ENCODE data around the gene DLGAP1.

DLGAP1 gene

GRCh38 chr18:4271952-4272351 lies 183.2 kb downstream of the DLGAP1 start:
- no peak for DNase-seq (ENCODE audit: extremely low read depth, insufficient read length)
- no peaks in the 10 kb centered on the region for H3K27me3 ChIP-seq (replicated peaks; ENCODE audit: control insufficient read depth, insufficient read depth, low read length)
- TF ChIP-seq CTCF (IDR thresholded peaks at IDR 0.05; ENCODE audit: insufficient read depth, low read length, poor library complexity, severe bottlenecking): no peak
- H3K4me3 ChIP-seq (replicated peaks; ENCODE audit: low read depth, low read length): no peak overlapping the region
- H3K36me3 ChIP-seq (ENCODE audit: control insufficient read depth, insufficient read depth, low read length): no peaks in the 10 kb centered on the region

DNA sequence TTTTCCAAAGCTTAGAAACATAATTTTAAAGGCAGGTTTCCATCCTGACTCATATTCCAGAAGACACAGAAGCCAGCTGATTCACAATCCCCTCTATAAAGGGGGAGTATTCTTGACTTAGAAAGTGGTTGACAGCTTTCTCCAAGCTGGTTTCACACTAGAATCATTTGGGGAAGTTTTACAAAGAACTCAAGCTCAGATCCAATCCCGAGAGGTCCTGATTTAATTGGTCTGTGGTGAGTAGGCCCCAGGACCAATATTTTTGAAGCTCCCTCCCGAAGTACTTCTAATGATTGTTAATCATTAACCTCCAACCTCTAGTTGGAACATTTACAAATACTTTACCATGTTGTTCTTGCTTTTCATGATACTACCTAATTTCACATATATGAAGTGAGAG lies 184.1 kb downstream of the DLGAP1 start:
- no peaks in the 10 kb centered on the region for H3K36me3 ChIP-seq (ENCODE audit: control insufficient read depth, insufficient read depth, low read length)
- TF ChIP-seq CTCF (IDR thresholded peaks at IDR 0.05; ENCODE audit: insufficient read depth, low read length, poor library complexity, severe bottlenecking): no peak
- no peak overlapping the region for H3K4me3 ChIP-seq (replicated peaks; ENCODE audit: low read depth, low read length)
- no peak for DNase-seq (ENCODE audit: extremely low read depth, insufficient read length)
- no peaks in the 10 kb centered on the region for H3K27me3 ChIP-seq (replicated peaks; ENCODE audit: control insufficient read depth, insufficient read depth, low read length)

DNA sequence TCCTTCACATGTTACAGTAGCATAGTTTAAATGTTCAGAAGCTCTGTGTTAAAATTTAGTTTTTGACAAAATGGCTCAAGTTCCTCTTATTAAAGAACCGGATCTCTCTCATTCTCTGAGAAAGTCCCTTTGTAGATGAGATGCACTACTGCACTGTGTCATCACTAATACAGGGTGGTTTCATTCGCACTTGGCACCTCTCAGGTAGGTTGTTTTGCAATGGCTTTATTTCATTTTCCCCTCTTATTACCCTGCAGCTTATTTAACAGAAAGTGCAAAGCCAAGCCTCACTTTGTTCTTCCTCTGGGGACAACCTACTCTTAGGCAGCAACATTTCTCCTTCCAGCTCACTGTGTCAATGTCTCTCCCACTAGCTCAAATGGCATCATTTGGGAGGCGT lies 185.1 kb downstream of the DLGAP1 start:
- Histone ChIP-seq H3K27me3 (replicated peaks; ENCODE audit: control insufficient read depth, insufficient read depth, low read length) (no peaks in the 10 kb centered on the region), H3K36me3 (ENCODE audit: control insufficient read depth, insufficient read depth, low read length) (no peaks in the 10 kb centered on the region), H3K4me3 (replicated peaks; ENCODE audit: low read depth, low read length) (no peak overlapping the region)
- DNase-seq (ENCODE audit: extremely low read depth, insufficient read length): peak; percentile 38
- TF ChIP-seq CTCF (IDR thresholded peaks at IDR 0.05; ENCODE audit: insufficient read depth, low read length, poor library complexity, severe bottlenecking): no peak

GRCh38 chr18:4267641-4268040 lies 187.5 kb downstream of the DLGAP1 start:
- no peaks in the 10 kb centered on the region for H3K36me3 ChIP-seq (ENCODE audit: control insufficient read depth, insufficient read depth, low read length)
- DNase-seq (ENCODE audit: extremely low read depth, insufficient read length): no peak
- no peak for TF ChIP-seq CTCF (IDR thresholded peaks at IDR 0.05; ENCODE audit: insufficient read depth, low read length, poor library complexity, severe bottlenecking)
- no peak overlapping the region for H3K4me3 ChIP-seq (replicated peaks; ENCODE audit: low read depth, low read length)
- no peaks in the 10 kb centered on the region for H3K27me3 ChIP-seq (replicated peaks; ENCODE audit: control insufficient read depth, insufficient read depth, low read length)

GRCh38 chr18:4264347-4264791 lies 190.7 kb downstream of the DLGAP1 start:
- H3K36me3 ChIP-seq (ENCODE audit: control insufficient read depth, insufficient read depth, low read length): no peaks in the 10 kb centered on the region
- DNase-seq (ENCODE audit: extremely low read depth, insufficient read length): no peak
- peak overlapping the region; percentile 30 for H3K4me3 ChIP-seq (replicated peaks; ENCODE audit: low read depth, low read length)
- no peak for TF ChIP-seq CTCF (IDR thresholded peaks at IDR 0.05; ENCODE audit: insufficient read depth, low read length, poor library complexity, severe bottlenecking)
- H3K27me3 ChIP-seq (replicated peaks; ENCODE audit: control insufficient read depth, insufficient read depth, low read length): no peaks in the 10 kb centered on the region

DNA sequence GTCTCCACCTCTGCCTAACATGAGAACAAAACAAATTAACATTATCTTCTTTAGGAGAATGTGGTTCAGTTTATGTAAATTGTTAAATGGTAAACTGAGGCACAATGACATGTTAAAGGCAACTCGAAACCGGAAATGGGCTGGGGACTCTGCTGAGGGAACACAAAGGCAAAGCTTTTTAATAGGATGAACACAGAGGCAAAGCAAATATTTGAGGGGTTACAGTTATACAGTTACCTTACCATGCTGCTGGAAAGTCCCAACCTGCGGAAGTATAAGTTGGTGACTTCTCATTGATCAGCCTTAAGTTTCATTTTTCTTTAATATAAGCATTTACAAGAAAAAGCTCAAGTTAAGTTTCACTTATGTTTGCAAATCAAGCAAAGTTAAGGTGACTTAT lies 195.0 kb downstream of the DLGAP1 start:
- TF ChIP-seq CTCF (IDR thresholded peaks at IDR 0.05; ENCODE audit: insufficient read depth, low read length, poor library complexity, severe bottlenecking): no peak
- no peaks in the 10 kb centered on the region for H3K36me3 ChIP-seq (ENCODE audit: control insufficient read depth, insufficient read depth, low read length)
- DNase-seq (ENCODE audit: extremely low read depth, insufficient read length): no peak

More for the DNA sequence above, 195.0 kb downstream of the DLGAP1 start:
- H3K4me3 ChIP-seq (replicated peaks; ENCODE audit: low read depth, low read length): no peak overlapping the region
- H3K27me3 ChIP-seq (replicated peaks; ENCODE audit: control insufficient read depth, insufficient read depth, low read length): no peaks in the 10 kb centered on the region

Measured in GM06990 (cell line).